ENCODE data around the gene ME1. TPM values are rescaled to one million over a fixed set of nuclear protein-coding genes. Genes with fewer than 3 reads are reported as not detected.

ME1 gene
- total RNA-seq, 1 donor from 2014 or later = 88.7 TPM

- Mint-ChIP-seq H3K9me3 (ENCODE audit: low read depth) (peaks cover 2% of the 10 kb centered on the region), H3K4me1 (ENCODE audit: low read depth) (no peaks in the 10 kb centered on the region), H3K4me3 (ENCODE audit: unreplicated experiment) (no peak overlapping the region), H3K27ac (ENCODE audit: unreplicated experiment) (no peak overlapping the region), H3K27me3 (ENCODE audit: low read depth) (peaks cover 32% of the 10 kb centered on the region), H3K36me3 (ENCODE audit: low read depth) (no peaks in the 10 kb centered on the region)
- no peak for DNase-seq (ENCODE audit: low spot score)
- no peak for TF ChIP-seq CTCF (IDR thresholded peaks at IDR 0.05)
These were observed 41.9 kb upstream of the ME1 start for GRCh38 chr6:83472767-83473166.

GRCh38 chr6:83470587-83470986 lies 39.7 kb upstream of the ME1 start:
- Mint-ChIP-seq H3K27me3 (ENCODE audit: low read depth) (peaks cover 35% of the 10 kb centered on the region), H3K36me3 (ENCODE audit: low read depth) (no peaks in the 10 kb centered on the region), H3K4me3 (ENCODE audit: unreplicated experiment) (no peak overlapping the region), H3K27ac (ENCODE audit: unreplicated experiment) (no peak overlapping the region), H3K4me1 (ENCODE audit: low read depth) (no peaks in the 10 kb centered on the region), H3K9me3 (ENCODE audit: low read depth) (no peaks in the 10 kb centered on the region)
- TF ChIP-seq CTCF (IDR thresholded peaks at IDR 0.05) = no peak
- no peak for DNase-seq (ENCODE audit: low spot score)

DNA sequence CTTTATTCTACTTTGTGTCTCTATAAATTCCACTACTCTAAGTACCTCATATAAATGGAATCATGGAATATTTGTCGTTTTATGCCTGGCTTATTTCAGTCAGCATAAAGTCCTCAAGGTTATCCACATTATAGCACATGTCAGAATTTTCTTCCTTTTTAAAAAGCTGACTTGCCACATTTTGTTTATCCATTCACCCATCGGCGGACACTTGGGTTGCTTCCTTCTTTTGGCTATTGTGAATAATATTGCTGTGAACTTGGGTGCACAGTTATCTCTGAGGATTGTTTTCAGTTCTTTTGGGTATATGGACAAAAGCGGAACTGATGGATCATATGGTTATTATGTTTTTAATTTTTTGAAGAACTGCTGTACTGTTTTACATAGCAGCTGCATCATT lies 39.1 kb upstream of the ME1 start:
- H3K27ac Mint-ChIP-seq (ENCODE audit: unreplicated experiment) = no peak overlapping the region
- DNase-seq (ENCODE audit: low spot score) = no peak
- H3K4me1 Mint-ChIP-seq (ENCODE audit: low read depth) = no peaks in the 10 kb centered on the region
- peaks cover 34% of the 10 kb centered on the region for H3K27me3 Mint-ChIP-seq (ENCODE audit: low read depth)
- H3K9me3 Mint-ChIP-seq (ENCODE audit: low read depth) = no peaks in the 10 kb centered on the region
- TF ChIP-seq CTCF (IDR thresholded peaks at IDR 0.05) = no peak
- no peak overlapping the region for H3K4me3 Mint-ChIP-seq (ENCODE audit: unreplicated experiment)
- no peaks in the 10 kb centered on the region for H3K36me3 Mint-ChIP-seq (ENCODE audit: low read depth)

DNA sequence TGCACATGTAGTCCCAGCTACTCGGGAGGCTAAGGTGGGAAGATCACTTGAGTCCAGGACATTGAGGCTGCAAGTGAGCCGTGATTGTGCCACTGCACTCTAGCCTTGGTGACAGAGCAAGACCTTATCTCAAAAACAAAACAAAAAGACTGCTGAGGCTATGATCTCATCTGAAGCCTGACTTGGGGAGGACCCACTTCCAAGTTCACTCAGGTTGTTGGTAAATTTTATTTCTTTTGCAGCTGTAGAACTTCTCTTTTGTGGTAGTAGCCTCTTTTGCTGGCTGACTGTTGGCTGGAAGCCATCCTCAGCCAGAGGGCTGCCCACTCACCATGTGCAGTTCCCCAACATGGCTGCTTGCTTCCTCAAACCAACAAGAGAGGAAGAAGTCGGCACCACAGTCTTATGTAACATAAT lies 36.8 kb upstream of the ME1 start:
- Mint-ChIP-seq H3K4me3 (ENCODE audit: unreplicated experiment) (no peak overlapping the region), H3K9me3 (ENCODE audit: low read depth) (no peaks in the 10 kb centered on the region), H3K27me3 (ENCODE audit: low read depth) (peaks cover 18% of the 10 kb centered on the region), H3K4me1 (ENCODE audit: low read depth) (no peaks in the 10 kb centered on the region), H3K27ac (ENCODE audit: unreplicated experiment) (no peak overlapping the region), H3K36me3 (ENCODE audit: low read depth) (no peaks in the 10 kb centered on the region)
- DNase-seq (ENCODE audit: low spot score) = no peak
- TF ChIP-seq CTCF (IDR thresholded peaks at IDR 0.05) = no peak

GRCh38 chr6:83466328-83466727 lies 35.5 kb upstream of the ME1 start:
- Mint-ChIP-seq H3K4me1 (ENCODE audit: low read depth) (peaks cover 3% of the 10 kb centered on the region), H3K27me3 (ENCODE audit: low read depth) (peaks cover 12% of the 10 kb centered on the region), H3K4me3 (ENCODE audit: unreplicated experiment) (no peak overlapping the region), H3K36me3 (ENCODE audit: low read depth) (no peaks in the 10 kb centered on the region), H3K9me3 (ENCODE audit: low read depth) (no peaks in the 10 kb centered on the region), H3K27ac (ENCODE audit: unreplicated experiment) (no peak overlapping the region)
- TF ChIP-seq CTCF (IDR thresholded peaks at IDR 0.05) = no peak
- no peak for DNase-seq (ENCODE audit: low spot score)

Data from chondrocyte (in vitro differentiated cells).